ENCODE data around the gene TENM4. TPM values are rescaled to one million over a fixed set of nuclear protein-coding genes. Genes with fewer than 3 reads are reported as not detected.
"Not testable (repeated sequence)": the region's sequence is repeated elsewhere in the genome, so short reads cannot be mapped to it uniquely, and the experiment has no call there.

Gene TENM4
- total RNA-seq, 2 experiments from 2014 or later: not detected

- H3K27me3 Mint-ChIP-seq (ENCODE audit: low read depth): no peaks in the 10 kb centered on the region
- ATAC-seq (no peak), DNase-seq (no peak)
- POLR2A ChIA-PET: no interaction called here
- CTCF ChIA-PET: no interaction called here
- H3K9me3 Mint-ChIP-seq (ENCODE audit: insufficient read depth): no peaks in the 10 kb centered on the region
- H3K27ac Mint-ChIP-seq: no peak overlapping the region
- no peak overlapping the region for H3K4me3 Mint-ChIP-seq
- H3K4me1 Mint-ChIP-seq (ENCODE audit: low read depth): no peaks in the 10 kb centered on the region
- no peaks in the 10 kb centered on the region for H3K36me3 Mint-ChIP-seq (ENCODE audit: low read depth)
Observed at GRCh38 chr11:78832226-78832947, 608.4 kb downstream of the TENM4 start.

DNA sequence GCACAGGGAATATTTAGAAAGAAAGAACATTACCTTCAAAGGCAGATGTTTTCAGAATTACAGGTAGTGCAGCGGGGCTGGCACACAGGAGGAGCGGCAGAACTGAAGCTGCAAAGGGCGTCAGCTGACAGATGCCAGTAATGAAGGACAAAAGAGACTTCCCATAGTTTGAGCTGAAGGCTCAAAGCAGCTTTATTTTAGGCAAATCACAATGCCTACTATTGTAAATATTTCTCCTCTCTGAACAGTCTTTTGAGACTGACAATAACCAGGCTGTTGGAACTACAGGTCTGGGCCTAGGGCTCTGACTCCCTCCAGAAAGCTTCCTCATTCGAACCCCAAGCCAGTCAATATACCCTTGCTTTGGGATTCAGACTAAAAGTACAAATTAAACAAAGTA lies 609.3 kb downstream of the TENM4 start:
- ChIA-PET POLR2A (no interaction called here), CTCF (no interaction called here)
- no peak overlapping the region for H3K27ac Mint-ChIP-seq
- H3K9me3 Mint-ChIP-seq (ENCODE audit: insufficient read depth): no peaks in the 10 kb centered on the region
- ATAC-seq (no peak), DNase-seq (no peak)
- H3K4me1 Mint-ChIP-seq (ENCODE audit: low read depth): no peaks in the 10 kb centered on the region
- no peaks in the 10 kb centered on the region for H3K36me3 Mint-ChIP-seq (ENCODE audit: low read depth)
- no peak overlapping the region for H3K4me3 Mint-ChIP-seq
- H3K27me3 Mint-ChIP-seq (ENCODE audit: low read depth): no peaks in the 10 kb centered on the region

- DNase-seq (no peak), ATAC-seq (no peak)
- no peak overlapping the region for H3K4me3 Mint-ChIP-seq
- no peaks in the 10 kb centered on the region for H3K27me3 Mint-ChIP-seq (ENCODE audit: low read depth)
- no peak overlapping the region for H3K27ac Mint-ChIP-seq
- POLR2A ChIA-PET: no interaction called here
- CTCF ChIA-PET: no interaction called here
- H3K4me1 Mint-ChIP-seq (ENCODE audit: low read depth): no peaks in the 10 kb centered on the region
- no peaks in the 10 kb centered on the region for H3K36me3 Mint-ChIP-seq (ENCODE audit: low read depth)
- no peaks in the 10 kb centered on the region for H3K9me3 Mint-ChIP-seq (ENCODE audit: insufficient read depth)
Observed at GRCh38 chr11:78830277-78830819, 610.5 kb downstream of the TENM4 start.

- no peak for ATAC-seq
- no peak for DNase-seq
- no peaks in the 10 kb centered on the region for H3K4me1 Mint-ChIP-seq (ENCODE audit: low read depth)
- no peaks in the 10 kb centered on the region for H3K27me3 Mint-ChIP-seq (ENCODE audit: low read depth)
- ChIA-PET POLR2A (no interaction called here), CTCF (interaction anchor here (1.6 kb wide), 1 partner anchor 13 kb away, joined by 3 read pairs; no protein-coding TSS in a partner anchor)
- H3K9me3 Mint-ChIP-seq (ENCODE audit: insufficient read depth): no peaks in the 10 kb centered on the region
- H3K27ac Mint-ChIP-seq: no peak overlapping the region
- H3K36me3 Mint-ChIP-seq (ENCODE audit: low read depth): no peaks in the 10 kb centered on the region
- H3K4me3 Mint-ChIP-seq: no peak overlapping the region
Observed at GRCh38 chr11:78829146-78829545, 611.7 kb downstream of the TENM4 start.

- no peak for ATAC-seq
- H3K27ac Mint-ChIP-seq: no peak overlapping the region
- no peaks in the 10 kb centered on the region for H3K36me3 Mint-ChIP-seq (ENCODE audit: low read depth)
- ChIA-PET CTCF (interaction anchor here (1.6 kb wide), 1 partner anchor 13 kb away, joined by 3 read pairs; no protein-coding TSS in a partner anchor), POLR2A (no interaction called here)
- no peaks in the 10 kb centered on the region for H3K9me3 Mint-ChIP-seq (ENCODE audit: insufficient read depth)
- H3K4me1 Mint-ChIP-seq (ENCODE audit: low read depth): no peaks in the 10 kb centered on the region
- no peak for DNase-seq
- no peaks in the 10 kb centered on the region for H3K27me3 Mint-ChIP-seq (ENCODE audit: low read depth)
- no peak overlapping the region for H3K4me3 Mint-ChIP-seq
Observed at GRCh38 chr11:78828676-78829075, 612.2 kb downstream of the TENM4 start.

GRCh38 chr11:78827291-78827690 lies 613.5 kb downstream of the TENM4 start:
- H3K4me1 Mint-ChIP-seq (ENCODE audit: low read depth); H3K4me3 Mint-ChIP-seq; DNase-seq; POLR2A ChIA-PET; ATAC-seq; H3K9me3 Mint-ChIP-seq (ENCODE audit: insufficient read depth); CTCF ChIA-PET; H3K27me3 Mint-ChIP-seq (ENCODE audit: low read depth); H3K27ac Mint-ChIP-seq; H3K36me3 Mint-ChIP-seq (ENCODE audit: low read depth): not testable (repeated sequence)

DNA sequence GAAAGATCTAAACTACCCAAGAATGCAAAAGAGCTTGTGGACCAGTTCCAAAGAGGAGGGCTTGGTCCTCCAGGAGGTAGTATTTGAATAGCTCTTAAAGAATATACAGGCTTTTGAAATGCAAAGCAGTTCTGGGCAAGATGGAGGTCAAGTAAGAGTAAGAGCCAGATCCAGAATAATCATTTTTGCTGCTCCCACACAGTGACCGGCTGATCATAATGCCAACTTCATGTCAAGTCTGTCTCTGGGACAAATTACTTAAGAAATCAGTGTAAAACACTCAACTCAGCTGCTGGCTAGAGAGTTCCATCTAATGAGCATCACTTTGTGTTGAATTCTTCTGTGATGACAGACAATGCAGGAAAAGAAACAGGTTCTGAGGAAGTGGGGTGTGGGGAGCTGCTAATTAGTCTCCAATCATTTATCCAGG lies 615.2 kb downstream of the TENM4 start:
- ChIA-PET POLR2A (no interaction called here), CTCF (interaction anchor here (0.8 kb wide), 1 partner anchor 180 kb away, joined by 3 read pairs; no protein-coding TSS in a partner anchor)
- no peaks in the 10 kb centered on the region for H3K4me1 Mint-ChIP-seq (ENCODE audit: low read depth)
- ATAC-seq (no peak), DNase-seq (no peak)
- H3K27me3 Mint-ChIP-seq (ENCODE audit: low read depth): no peaks in the 10 kb centered on the region
- no peak overlapping the region for H3K27ac Mint-ChIP-seq
- no peaks in the 10 kb centered on the region for H3K9me3 Mint-ChIP-seq (ENCODE audit: insufficient read depth)
- H3K36me3 Mint-ChIP-seq (ENCODE audit: low read depth): no peaks in the 10 kb centered on the region
- H3K4me3 Mint-ChIP-seq: no peak overlapping the region

DNA sequence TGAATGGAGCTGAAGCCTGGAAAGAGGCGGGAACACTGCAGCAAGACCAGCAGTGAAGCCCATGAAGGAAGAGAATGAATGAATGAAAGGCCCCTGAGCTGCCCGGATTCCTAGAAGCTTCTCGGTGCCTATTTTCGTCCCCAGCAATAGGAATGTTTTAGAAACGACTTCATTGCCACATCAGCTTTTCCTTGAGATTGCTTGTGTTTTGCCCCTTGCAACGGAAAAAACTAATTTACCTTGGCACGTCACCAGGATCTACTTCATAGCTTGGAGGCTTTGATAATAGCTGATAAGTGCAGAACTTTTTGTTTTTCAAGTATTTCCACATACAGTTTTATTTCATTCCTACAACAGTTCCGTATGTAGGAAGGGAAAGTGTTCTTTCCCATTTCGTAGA lies 617.2 kb downstream of the TENM4 start:
- ChIA-PET POLR2A (no interaction called here), CTCF (no interaction called here)
- H3K4me1 Mint-ChIP-seq (ENCODE audit: low read depth): no peaks in the 10 kb centered on the region
- H3K9me3 Mint-ChIP-seq (ENCODE audit: insufficient read depth): no peaks in the 10 kb centered on the region
- no peak overlapping the region for H3K4me3 Mint-ChIP-seq
- no peak for DNase-seq
- ATAC-seq: no peak
- no peaks in the 10 kb centered on the region for H3K36me3 Mint-ChIP-seq (ENCODE audit: low read depth)
- no peaks in the 10 kb centered on the region for H3K27me3 Mint-ChIP-seq (ENCODE audit: low read depth)
- H3K27ac Mint-ChIP-seq: no peak overlapping the region

GRCh38 chr11:78822931-78823423 lies 617.9 kb downstream of the TENM4 start:
- no peaks in the 10 kb centered on the region for H3K27me3 Mint-ChIP-seq (ENCODE audit: low read depth)
- ChIA-PET CTCF (no interaction called here), POLR2A (no interaction called here)
- H3K4me1 Mint-ChIP-seq (ENCODE audit: low read depth): no peaks in the 10 kb centered on the region
- no peaks in the 10 kb centered on the region for H3K36me3 Mint-ChIP-seq (ENCODE audit: low read depth)
- no peak overlapping the region for H3K4me3 Mint-ChIP-seq
- ATAC-seq: no peak
- no peak overlapping the region for H3K27ac Mint-ChIP-seq
- no peaks in the 10 kb centered on the region for H3K9me3 Mint-ChIP-seq (ENCODE audit: insufficient read depth)
- no peak for DNase-seq

GRCh38 chr11:78821371-78822306 lies 619.2 kb downstream of the TENM4 start:
- ATAC-seq (no peak), DNase-seq (no peak)
- Mint-ChIP-seq H3K4me3 (no peak overlapping the region), H3K27me3 (ENCODE audit: low read depth) (peaks cover 3% of the 10 kb centered on the region), H3K9me3 (ENCODE audit: insufficient read depth) (no peaks in the 10 kb centered on the region), H3K27ac (no peak overlapping the region), H3K36me3 (ENCODE audit: low read depth) (no peaks in the 10 kb centered on the region), H3K4me1 (ENCODE audit: low read depth) (no peaks in the 10 kb centered on the region)
- ChIA-PET CTCF (interaction anchor here (1.3 kb wide), 1 partner anchor 176 kb away, joined by 3 read pairs; no protein-coding TSS in a partner anchor), POLR2A (no interaction called here)

- ChIA-PET POLR2A (interaction anchor here (0.7 kb wide), 1 partner anchor 93 kb away, joined by 3 read pairs; no protein-coding TSS in a partner anchor), CTCF (interaction anchor here (1.3 kb wide), 1 partner anchor 175 kb away, joined by 3 read pairs; no protein-coding TSS in a partner anchor)
- peaks cover 3% of the 10 kb centered on the region for H3K27me3 Mint-ChIP-seq (ENCODE audit: low read depth)
Observed at GRCh38 chr11:78820741-78821140, 620.1 kb downstream of the TENM4 start.

DNA sequence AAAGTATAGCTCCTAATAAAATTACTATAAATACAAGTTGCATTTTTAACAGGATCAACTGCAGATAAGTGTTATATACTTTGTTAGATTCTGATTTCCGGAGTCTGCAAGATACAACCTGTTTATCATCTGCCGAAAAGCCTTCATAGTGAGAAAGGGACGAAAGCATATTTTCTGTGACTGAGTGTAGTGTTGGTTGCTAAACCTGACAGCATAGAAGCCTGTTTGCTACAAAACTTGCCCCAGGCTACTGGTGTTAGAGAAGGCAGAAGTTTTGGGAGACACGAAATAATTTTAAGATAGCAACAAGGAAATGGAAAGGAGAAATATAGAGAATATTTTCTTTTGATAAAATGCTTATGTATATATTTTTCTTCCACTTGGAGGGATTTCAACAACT lies 622.6 kb downstream of the TENM4 start:
- Mint-ChIP-seq H3K27ac (no peak overlapping the region), H3K4me1 (ENCODE audit: low read depth) (no peaks in the 10 kb centered on the region), H3K27me3 (ENCODE audit: low read depth) (peaks cover 3% of the 10 kb centered on the region), H3K36me3 (ENCODE audit: low read depth) (no peaks in the 10 kb centered on the region), H3K4me3 (no peak overlapping the region), H3K9me3 (ENCODE audit: insufficient read depth) (no peaks in the 10 kb centered on the region)
- ChIA-PET POLR2A (no interaction called here), CTCF (no interaction called here)
- ATAC-seq (no peak), DNase-seq (no peak)

More at GRCh38 chr11:78820741-78821140, 620.1 kb downstream of the TENM4 start:
- Mint-ChIP-seq H3K4me3 (no peak overlapping the region), H3K4me1 (ENCODE audit: low read depth) (no peaks in the 10 kb centered on the region), H3K27ac (no peak overlapping the region), H3K36me3 (ENCODE audit: low read depth) (no peaks in the 10 kb centered on the region), H3K9me3 (ENCODE audit: insufficient read depth) (no peaks in the 10 kb centered on the region)
- ATAC-seq (no peak), DNase-seq (no peak)

Data from activated CD8-positive, alpha-beta T cell treated with anti-CD3 and anti-CD28 coated beads, Interleukin-2, amount 10 ng/mL, durations not matched to agents 7 days and 5 days (primary cell).